HG03460 (cell line): Measurements from ENCODE around the gene UMOD.

Experiments
- ATAC-seq: cut with Tn5 transposase; IDR thresholded peaks from one replicate; pipeline ENCODE4 v1.9.1; 2021; ENCODE audit not compliant: unreplicated experiment

Gene UMOD

GRCh38 chr16:20369452-20370054 is 17.0 kb upstream of the UMOD start:
- ATAC-seq, result no peak

GRCh38 chr16:20364051-20364450 is 11.5 kb upstream of the UMOD start:
- no peak for ATAC-seq

- no peak for ATAC-seq
Observed at GRCh38 chr16:20363191-20363590, 10.7 kb upstream of the UMOD start.

- ATAC-seq, result no peak
Observed at GRCh38 chr16:20359997-20360396, 7.5 kb upstream of the UMOD start.

GRCh38 chr16:20355114-20355782 is 2.7 kb upstream of the UMOD start:
- no peak for ATAC-seq

GRCh38 chr16:20353379-20353778 is 864 bp upstream of the UMOD start:
- no peak for ATAC-seq

- no peak for ATAC-seq
Observed at GRCh38 chr16:20349615-20350014, 2.9 kb downstream of the UMOD start.

GRCh38 chr16:20348365-20349185 is 3.9 kb downstream of the UMOD start:
- no peak for ATAC-seq

- ATAC-seq, result no peak
Observed at GRCh38 chr16:20347666-20348364, 4.7 kb downstream of the UMOD start.

- ATAC-seq, result no peak
Observed at GRCh38 chr16:20344611-20345010, 7.9 kb downstream of the UMOD start.

- ATAC-seq, result no peak
Observed at GRCh38 chr16:20339744-20340143, 12.8 kb downstream of the UMOD start.

- ATAC-seq, result no peak
Observed at GRCh38 chr16:20336955-20337354, 15.6 kb downstream of the UMOD start.

GRCh38 chr16:20334396-20334795 is 18.1 kb downstream of the UMOD start:
- ATAC-seq, result no peak

- no peak for ATAC-seq
Observed at GRCh38 chr16:20333120-20333519, 19.4 kb downstream of the UMOD start.

GRCh38 chr16:20332411-20332810 is 20.1 kb downstream of the UMOD start:
- ATAC-seq, result no peak

- ATAC-seq, result no peak
Observed at GRCh38 chr16:20331635-20332034, 20.9 kb downstream of the UMOD start.

- no peak for ATAC-seq
Observed at GRCh38 chr16:20329392-20330138, 22.9 kb downstream of the UMOD start.

- ATAC-seq, result no peak
Observed at GRCh38 chr16:20327444-20328041, 25.0 kb downstream of the UMOD start, which contains the start of gene GP2. Gene GP2, minus strand, starts transcription at chr16:20327513. Its CDS starts 1,082 bp downstream, at chr16:20326431.

GRCh38 chr16:20326321-20326720 is 26.2 kb downstream of the UMOD start:
- no peak for ATAC-seq

- no peak for ATAC-seq
Observed at GRCh38 chr16:20325005-20325404, 27.5 kb downstream of the UMOD start.
